Measurements from ENCODE around the gene PRRT1. TPM values are rescaled to one million over a fixed set of nuclear protein-coding genes. Genes with fewer than 3 reads are reported as not detected.

PRRT1 gene
- total RNA-seq, 1 donor from 2014 or later: 2.9 TPM

DNA sequence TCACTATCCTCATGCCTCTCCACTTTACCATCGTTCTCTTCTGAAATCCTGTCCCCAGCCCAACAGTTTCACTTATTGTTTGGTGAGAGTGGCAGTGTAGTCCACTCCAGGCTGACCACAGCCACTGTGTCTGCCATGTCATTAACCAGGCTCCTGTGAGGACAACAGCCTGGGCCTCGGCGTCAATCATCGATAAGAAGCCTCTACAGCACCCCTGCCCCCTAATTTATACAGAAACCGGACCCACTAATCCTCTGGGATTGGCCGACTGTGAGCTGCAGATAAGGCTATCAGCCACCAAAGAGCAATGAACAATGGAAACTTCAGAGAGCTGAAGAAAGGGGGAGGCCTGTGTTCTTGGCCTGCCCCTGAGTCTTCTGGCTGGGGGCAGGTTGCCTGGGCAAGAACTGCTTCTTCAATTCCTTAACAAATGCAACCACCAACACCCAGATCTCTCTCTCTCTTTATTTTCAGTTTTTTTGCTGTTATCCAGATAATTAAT lies 16.1 kb upstream of the PRRT1 start:
- H3K27me3 Mint-ChIP-seq: no peaks in the 10 kb centered on the region
- no peak for DNase-seq (ENCODE audit: low spot score, unreplicated experiment)
- H3K4me3 Mint-ChIP-seq (ENCODE audit: low read depth): peak overlapping the region; percentile 41
- no peak for TF ChIP-seq CTCF (IDR thresholded peaks at IDR 0.05; ENCODE audit: unreplicated experiment)
- peaks cover 39% of the 10 kb centered on the region for H3K36me3 Mint-ChIP-seq (ENCODE audit: insufficient read depth)
- H3K4me1 Mint-ChIP-seq (ENCODE audit: low read depth): peaks cover 38% of the 10 kb centered on the region
- peak overlapping the region; percentile 96 for H3K27ac Mint-ChIP-seq
- H3K9me3 Mint-ChIP-seq (ENCODE audit: low read depth): no peaks in the 10 kb centered on the region

DNA sequence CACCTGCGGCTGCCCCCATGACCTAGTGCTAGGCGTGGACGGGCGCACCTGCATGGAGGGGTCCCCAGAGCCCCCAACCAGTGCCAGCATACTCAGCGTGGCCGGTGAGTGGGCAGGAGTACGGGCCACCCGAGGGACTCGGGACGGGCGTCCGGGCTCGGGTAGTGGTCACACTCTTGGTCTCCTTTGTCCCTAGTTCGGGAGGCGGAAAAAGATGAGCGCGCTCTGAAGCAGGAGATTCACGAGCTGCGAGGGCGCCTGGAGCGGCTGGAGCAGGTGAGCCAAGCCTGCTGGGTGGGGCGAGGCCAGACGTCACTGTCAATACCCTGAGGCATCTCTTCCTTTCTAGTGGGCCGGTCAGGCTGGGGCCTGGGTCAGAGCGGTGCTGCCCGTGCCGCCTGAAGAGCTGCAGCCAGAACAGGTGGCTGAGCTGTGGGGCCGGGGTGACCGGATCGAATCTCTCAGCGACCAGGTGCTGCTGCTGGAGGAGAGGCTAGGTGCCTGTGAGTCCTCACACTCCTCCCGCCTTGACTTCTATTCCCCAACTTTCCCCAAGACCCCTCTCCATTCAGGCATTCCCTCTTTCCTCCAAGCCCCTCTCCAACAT lies 15.5 kb upstream of the PRRT1 start:
- H3K4me3 Mint-ChIP-seq (ENCODE audit: low read depth): peak overlapping the region; percentile 41
- TF ChIP-seq CTCF (IDR thresholded peaks at IDR 0.05; ENCODE audit: unreplicated experiment): no peak
- H3K27me3 Mint-ChIP-seq: no peaks in the 10 kb centered on the region
- H3K4me1 Mint-ChIP-seq (ENCODE audit: low read depth): peaks cover 35% of the 10 kb centered on the region
- no peak for DNase-seq (ENCODE audit: low spot score, unreplicated experiment)
- peak overlapping the region; percentile 96 for H3K27ac Mint-ChIP-seq
- H3K9me3 Mint-ChIP-seq (ENCODE audit: low read depth): no peaks in the 10 kb centered on the region
- peaks cover 44% of the 10 kb centered on the region for H3K36me3 Mint-ChIP-seq (ENCODE audit: insufficient read depth)

GRCh38 chr6:32166411-32167061 lies 14.8 kb upstream of the PRRT1 start:
- Mint-ChIP-seq H3K27ac (peak overlapping the region; percentile 96), H3K4me3 (ENCODE audit: low read depth) (no peak overlapping the region), H3K4me1 (ENCODE audit: low read depth) (peaks cover 35% of the 10 kb centered on the region), H3K27me3 (no peaks in the 10 kb centered on the region), H3K36me3 (ENCODE audit: insufficient read depth) (peaks cover 47% of the 10 kb centered on the region), H3K9me3 (ENCODE audit: low read depth) (no peaks in the 10 kb centered on the region)
- TF ChIP-seq CTCF (IDR thresholded peaks at IDR 0.05; ENCODE audit: unreplicated experiment): no peak
- no peak for DNase-seq (ENCODE audit: low spot score, unreplicated experiment)

DNA sequence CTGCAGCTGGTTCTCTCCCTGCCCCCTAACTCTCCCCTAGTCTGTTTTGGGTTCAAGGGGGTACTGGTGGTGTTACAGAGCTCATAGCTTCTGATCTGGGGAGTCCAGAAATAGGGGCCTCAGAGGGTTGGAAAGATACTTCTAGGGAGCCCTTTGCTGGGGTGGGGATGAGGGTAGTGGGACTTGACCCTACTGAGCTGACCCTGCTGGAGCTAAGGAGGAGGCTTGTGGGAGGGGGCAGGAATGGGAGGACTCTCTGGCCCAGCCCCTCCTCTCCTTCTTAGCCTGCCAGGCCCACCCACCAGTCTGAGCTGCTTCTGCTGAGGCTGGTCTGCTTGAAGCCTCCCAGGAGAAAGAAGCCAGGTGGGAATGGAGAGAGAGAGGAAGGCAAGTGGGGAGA lies 12.6 kb upstream of the PRRT1 start, which contains the start of gene EGFL8:
Gene EGFL8, plus strand, starts transcription at position 301 of the 400 bp plus-strand sequence. CDS start 1,571 bp downstream, outside the sequence.
- Mint-ChIP-seq H3K4me1 (ENCODE audit: low read depth) (peaks cover 28% of the 10 kb centered on the region), H3K4me3 (ENCODE audit: low read depth) (no peak within 1 kb of the TSS), H3K36me3 (ENCODE audit: insufficient read depth) (peaks cover 28% of the 10 kb centered on the region), H3K27me3 (no peaks in the 10 kb centered on the region), H3K9me3 (ENCODE audit: low read depth) (no peaks in the 10 kb centered on the region), H3K27ac (peak within 1 kb of the TSS; percentile 74)
- no peak for DNase-seq (ENCODE audit: low spot score, unreplicated experiment)
- no peak for TF ChIP-seq CTCF (IDR thresholded peaks at IDR 0.05; ENCODE audit: unreplicated experiment)

DNA sequence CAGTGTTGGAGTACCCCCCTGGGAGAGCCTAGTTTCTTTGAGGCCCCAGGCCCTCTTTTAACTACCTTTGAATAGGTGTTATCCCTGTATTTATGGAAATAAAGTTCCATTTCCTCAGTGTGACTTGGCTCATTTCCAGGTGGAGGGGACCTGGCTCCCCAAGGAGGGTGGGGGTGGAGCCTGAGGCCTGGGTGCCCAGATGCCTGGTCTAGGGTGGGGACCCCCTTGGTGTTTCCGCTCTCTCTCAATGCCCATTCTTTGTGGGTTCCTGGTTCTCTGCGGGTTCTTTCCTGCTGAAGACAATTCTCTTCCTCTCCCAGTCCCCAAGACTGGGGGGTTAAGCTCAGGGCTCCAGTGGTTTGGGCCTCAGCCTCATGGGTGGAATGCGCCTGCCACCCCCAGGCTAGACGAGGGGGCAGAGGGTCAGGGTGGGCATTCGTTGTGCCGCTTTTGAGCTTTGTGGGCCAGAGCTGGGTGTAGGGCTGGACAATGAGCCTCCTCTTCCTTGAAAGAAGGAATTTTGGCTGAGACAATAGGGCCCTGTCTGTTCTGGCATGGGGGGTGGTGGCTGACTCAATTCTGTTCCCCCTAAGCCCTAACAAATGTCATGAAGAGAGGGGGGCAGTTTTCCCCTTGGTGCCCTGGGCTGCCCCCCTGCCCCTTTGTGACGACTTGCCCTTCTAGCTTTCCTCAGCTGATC lies 12.0 kb upstream of the PRRT1 start:
- Mint-ChIP-seq H3K9me3 (ENCODE audit: low read depth) (no peaks in the 10 kb centered on the region), H3K36me3 (ENCODE audit: insufficient read depth) (peaks cover 25% of the 10 kb centered on the region), H3K27me3 (no peaks in the 10 kb centered on the region), H3K4me3 (ENCODE audit: low read depth) (no peak overlapping the region), H3K27ac (no peak overlapping the region), H3K4me1 (ENCODE audit: low read depth) (peaks cover 24% of the 10 kb centered on the region)
- no peak for TF ChIP-seq CTCF (IDR thresholded peaks at IDR 0.05; ENCODE audit: unreplicated experiment)
- no peak for DNase-seq (ENCODE audit: low spot score, unreplicated experiment)
